Stimulated activated CD8-positive, alpha-beta memory T cell treated with anti-CD3 and anti-CD28 coated beads, Interleukin-7, amount 100 ng/mL, for 48 hours (primary cell): ENCODE measurements around the gene MAEA.

Experiments used
- DNase-seq, 2 donors: peaks; one replicate each; pipeline ENCODE4 v3.0.0-alpha.2; 2020; ENCODE audit warnings: low read depth in 1 of 2; ENCODE audit errors: extremely low read depth in 1 of 2

The MAEA gene

GRCh38 chr4:1249731-1250526 lies 39.8 kb upstream of the MAEA start:
- DNase-seq, result no peak

GRCh38 chr4:1250527-1250812 lies 39.2 kb upstream of the MAEA start:
- DNase-seq, result no peak

GRCh38 chr4:1250921-1251772 lies 38.5 kb upstream of the MAEA start:
- no peak for DNase-seq

- no peak for DNase-seq
Observed at GRCh38 chr4:1251773-1252066, 38.0 kb upstream of the MAEA start.

GRCh38 chr4:1252928-1253492 lies 36.7 kb upstream of the MAEA start:
- no peak for DNase-seq

GRCh38 chr4:1253831-1254230 lies 35.9 kb upstream of the MAEA start:
- no peak for DNase-seq

GRCh38 chr4:1255151-1255550 lies 34.5 kb upstream of the MAEA start:
- DNase-seq, result no peak

- DNase-seq, result no peak
Observed at GRCh38 chr4:1255699-1256098, 34.0 kb upstream of the MAEA start.

- DNase-seq, result no peak
Observed at GRCh38 chr4:1258457-1258856, 31.2 kb upstream of the MAEA start.

GRCh38 chr4:1259966-1260365 lies 29.7 kb upstream of the MAEA start:
- DNase-seq, result no peak

GRCh38 chr4:1260418-1261106 lies 29.1 kb upstream of the MAEA start:
- no peak for DNase-seq

- no peak for DNase-seq
Observed at GRCh38 chr4:1261107-1261928, 28.4 kb upstream of the MAEA start.

- DNase-seq, result no peak
Observed at GRCh38 chr4:1264942-1265341, 24.7 kb upstream of the MAEA start.

GRCh38 chr4:1265351-1265750 lies 24.3 kb upstream of the MAEA start:
- no peak for DNase-seq

- DNase-seq, result no peak
Observed at GRCh38 chr4:1266881-1267763, 22.6 kb upstream of the MAEA start.

GRCh38 chr4:1269209-1269608 lies 20.5 kb upstream of the MAEA start:
- DNase-seq, result no peak

- no peak for DNase-seq
Observed at GRCh38 chr4:1271686-1272085, 18.0 kb upstream of the MAEA start.

GRCh38 chr4:1274871-1275270 lies 14.8 kb upstream of the MAEA start:
- no peak for DNase-seq

- no peak for DNase-seq
Observed at GRCh38 chr4:1276984-1277383, 12.7 kb upstream of the MAEA start.
